GM19455 (cell line): ENCODE measurements around the gene THSD8.

Experiments used
- ATAC-seq: cut with Tn5 transposase; IDR thresholded peaks from one replicate; pipeline ENCODE4 v1.9.1; 2021; ENCODE audit not compliant: unreplicated experiment

THSD8 gene

DNA sequence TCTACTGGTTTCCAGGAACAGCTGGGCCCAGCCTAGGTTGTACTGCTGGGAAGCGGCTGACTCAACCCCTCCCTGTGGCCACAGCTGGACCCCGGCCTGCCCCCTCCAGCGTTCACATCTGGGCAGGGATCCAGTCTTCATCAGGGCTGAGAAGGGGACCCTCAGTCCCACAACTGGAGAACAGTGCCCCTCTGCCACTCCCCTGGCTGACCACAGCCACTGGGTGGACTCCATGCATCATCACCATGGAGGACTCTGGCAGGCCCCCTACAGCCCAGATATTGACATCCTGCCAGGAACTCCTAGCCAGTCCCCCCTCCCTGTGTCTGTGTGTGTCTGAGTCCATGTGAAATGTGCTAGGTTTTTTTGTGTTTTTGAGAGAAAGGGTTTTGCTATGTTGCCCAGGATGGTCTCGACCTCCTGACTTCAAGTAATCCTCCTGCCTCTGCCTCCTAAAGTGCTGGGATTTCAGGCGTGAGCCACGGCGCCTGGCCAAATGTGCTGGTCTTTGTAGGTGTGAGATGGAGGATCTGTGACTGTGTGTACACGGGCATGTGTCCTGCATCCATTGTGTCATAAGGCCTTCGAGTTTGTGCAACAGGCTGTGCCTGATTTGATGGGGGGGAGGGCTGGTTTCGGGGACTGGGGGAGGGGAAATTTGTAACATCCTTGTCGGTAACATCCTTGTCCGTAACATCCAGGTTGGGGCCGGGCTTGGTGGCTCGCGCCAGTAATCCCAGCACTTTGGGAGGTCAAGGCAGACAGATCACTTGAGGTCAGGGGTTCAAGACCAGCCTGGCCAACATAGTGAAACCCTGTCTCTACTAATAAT is 22.5 kb upstream of the THSD8 start:
- ATAC-seq, result no peak

DNA sequence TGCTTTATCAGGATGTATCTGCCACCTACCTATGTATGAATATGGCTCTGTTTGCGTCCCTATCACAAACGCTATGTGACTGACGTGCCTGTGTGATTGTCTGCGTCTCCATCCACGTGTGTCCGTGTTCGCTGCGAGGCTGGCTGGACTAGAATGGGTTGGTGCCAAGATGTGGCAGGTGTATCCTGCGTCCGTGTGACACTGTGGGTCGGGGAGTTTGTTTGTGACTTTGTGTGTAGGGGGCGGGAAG is 19.8 kb upstream of the THSD8 start:
- no peak for ATAC-seq

DNA sequence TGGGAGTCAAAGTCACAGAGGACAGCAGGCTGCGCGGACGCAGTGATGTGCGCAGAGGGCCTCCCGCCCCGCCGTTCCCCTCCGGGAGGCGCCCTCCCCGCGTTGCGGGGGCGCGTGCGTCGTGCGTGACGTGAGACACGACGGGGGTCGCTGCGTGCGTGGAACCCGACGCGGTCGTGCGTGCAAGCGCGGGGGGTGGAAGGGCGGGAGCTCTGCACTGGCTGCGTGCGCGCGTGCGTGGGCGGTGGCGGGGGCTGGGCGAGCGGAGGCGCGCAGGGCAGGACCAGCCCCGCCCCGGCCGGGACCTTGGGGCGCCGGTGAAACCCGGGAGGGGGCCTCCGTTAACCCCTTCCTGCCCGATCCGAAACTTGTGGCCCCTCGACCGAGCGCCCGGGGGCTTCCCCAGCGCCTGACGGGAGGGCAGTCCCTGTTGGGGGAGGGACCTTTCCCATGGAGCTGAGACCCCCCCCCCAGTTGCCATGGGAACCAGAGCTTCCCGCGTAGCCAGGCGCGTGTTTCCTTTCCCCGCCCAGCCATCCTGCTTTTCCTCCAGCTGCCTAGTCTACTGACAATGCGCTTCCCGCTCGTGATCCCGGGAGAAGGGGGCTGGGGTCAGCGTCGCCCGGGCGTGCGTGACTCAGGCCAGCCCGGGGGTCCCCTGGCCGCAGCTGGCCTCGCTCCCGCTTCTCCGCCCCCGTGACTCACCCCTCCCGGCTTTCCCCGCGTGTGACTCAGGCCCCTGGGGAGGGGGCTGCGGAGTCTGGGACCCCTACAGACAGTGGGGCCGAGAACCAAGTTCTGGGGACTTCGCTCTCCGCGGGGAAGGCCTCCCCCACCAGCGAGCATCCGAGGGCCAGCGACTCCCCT is 19.2 kb upstream of the THSD8 start:
- no peak for ATAC-seq

DNA sequence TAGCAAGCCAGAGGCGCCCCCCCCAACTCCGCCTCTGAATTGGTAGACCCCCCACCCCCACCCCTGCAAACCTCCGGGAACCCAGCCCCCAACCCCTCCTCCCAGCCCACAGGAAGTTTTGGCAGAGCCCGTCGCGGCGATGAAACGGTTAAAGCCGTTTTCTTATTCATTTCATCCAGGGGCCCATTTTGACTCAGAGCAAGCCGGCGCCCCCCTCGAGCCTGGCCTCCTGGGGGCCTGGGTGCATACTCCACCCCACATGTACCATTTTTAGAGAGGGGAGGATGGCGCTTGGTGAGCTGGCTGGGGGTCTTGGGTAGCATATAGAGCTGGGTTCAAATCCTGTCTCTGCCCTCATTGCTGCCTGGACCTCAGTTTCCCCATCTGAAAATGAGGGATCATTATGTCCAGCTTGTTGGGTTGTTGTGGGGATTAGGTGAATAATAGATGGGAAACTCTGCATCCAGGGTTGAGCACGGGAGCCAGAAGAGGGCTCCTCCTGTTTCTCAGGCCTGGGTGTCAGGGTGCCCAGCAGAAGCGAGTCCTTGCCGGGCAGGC is 18.5 kb upstream of the THSD8 start:
- ATAC-seq, result no peak

DNA sequence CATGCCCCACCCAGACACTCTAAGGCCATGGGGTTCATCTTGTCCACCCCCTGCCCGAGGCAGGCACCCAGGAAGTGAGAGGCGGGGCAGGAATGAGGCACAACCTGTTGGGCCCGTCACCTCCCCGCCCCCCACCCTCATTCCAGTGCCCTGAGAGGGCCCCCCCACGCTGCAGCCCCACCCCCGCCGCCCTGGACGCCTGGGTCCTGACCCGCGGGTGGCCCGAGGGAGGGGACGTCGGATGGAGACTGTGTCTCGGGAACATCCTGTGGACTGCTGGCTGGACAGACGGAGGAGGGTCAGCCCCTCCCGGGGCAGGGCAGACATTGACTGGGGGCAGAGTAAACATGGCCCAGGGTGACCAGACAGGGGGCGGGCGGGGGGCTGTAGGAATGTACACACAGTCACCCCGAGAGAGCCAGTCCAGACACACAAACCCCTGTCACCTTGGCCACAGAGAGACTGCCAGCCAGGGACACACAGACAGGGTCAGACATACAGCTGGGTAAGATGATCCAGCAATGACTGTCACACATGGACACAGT is 17.9 kb upstream of the THSD8 start:
- no peak for ATAC-seq

DNA sequence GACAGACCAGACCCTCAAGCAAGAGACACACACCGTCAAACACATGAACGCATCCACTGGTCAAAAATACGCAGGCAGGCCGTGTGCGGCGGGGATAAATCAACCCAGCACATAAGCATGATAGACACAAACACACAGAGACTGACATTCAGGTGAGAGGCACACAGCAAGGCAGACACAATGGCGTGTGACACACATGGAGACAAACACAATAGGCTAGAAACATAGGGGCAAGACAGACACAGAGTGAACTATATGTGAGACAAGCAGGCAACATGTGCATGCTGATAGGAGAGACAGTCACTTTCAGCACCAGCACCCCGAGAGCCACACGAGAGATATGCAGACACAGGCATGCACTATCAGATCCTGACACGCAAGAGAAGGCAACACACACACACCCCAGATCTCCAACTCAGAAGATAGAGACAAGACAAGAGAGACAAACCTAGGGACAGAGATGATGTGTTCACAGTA is 17.4 kb upstream of the THSD8 start:
- ATAC-seq, result no peak

DNA sequence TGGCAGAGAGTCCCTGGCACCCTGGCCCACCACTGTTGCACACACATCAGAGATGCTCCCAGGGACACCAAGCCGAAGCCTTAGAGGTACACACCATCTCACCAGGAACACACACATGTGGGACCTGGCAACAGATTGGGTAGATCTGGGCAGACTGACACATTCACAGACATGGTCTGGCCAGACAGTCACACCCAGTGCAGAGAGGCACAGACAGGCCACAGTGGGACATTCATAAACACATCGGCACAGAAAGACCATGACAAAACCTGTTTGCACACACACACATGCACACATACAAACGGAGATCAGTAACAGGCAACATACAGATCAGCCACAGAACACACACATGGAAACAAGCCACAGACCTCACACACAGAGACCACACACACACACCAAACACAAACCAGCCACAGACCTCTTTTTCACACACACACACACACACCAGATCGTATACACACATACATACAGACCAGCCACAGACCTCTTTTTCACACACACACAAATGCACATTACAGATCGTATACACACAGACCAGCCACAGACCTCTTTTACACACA is 16.9 kb upstream of the THSD8 start:
- ATAC-seq, result no peak

DNA sequence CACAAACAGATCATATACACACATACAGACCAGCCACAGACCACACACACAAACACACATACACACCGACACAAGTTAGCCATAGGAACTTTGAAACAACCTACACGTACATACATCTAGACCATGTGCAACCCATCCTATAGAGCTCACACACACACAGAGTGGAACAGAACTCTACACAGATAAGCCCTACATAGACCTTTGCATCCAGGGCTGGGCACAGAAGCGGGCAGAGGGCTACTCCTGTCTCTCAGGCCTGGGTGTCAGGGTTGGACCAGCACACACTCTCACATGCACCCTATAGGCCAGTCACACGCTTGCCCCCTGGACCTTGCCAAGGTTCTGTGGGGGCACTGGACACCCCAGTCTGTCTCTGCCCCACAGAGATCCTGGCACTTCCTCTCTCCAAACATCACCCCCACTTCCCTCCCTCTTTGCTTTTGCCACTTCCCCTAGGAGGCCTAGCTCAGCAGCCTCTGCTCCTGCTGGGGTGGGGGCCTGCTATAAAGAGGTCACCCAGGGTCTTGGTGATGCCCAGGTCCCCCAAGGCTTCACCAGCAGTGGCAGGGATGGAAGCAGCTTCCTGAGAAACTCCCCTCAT is 16.3 kb upstream of the THSD8 start:
- ATAC-seq, result no peak

DNA sequence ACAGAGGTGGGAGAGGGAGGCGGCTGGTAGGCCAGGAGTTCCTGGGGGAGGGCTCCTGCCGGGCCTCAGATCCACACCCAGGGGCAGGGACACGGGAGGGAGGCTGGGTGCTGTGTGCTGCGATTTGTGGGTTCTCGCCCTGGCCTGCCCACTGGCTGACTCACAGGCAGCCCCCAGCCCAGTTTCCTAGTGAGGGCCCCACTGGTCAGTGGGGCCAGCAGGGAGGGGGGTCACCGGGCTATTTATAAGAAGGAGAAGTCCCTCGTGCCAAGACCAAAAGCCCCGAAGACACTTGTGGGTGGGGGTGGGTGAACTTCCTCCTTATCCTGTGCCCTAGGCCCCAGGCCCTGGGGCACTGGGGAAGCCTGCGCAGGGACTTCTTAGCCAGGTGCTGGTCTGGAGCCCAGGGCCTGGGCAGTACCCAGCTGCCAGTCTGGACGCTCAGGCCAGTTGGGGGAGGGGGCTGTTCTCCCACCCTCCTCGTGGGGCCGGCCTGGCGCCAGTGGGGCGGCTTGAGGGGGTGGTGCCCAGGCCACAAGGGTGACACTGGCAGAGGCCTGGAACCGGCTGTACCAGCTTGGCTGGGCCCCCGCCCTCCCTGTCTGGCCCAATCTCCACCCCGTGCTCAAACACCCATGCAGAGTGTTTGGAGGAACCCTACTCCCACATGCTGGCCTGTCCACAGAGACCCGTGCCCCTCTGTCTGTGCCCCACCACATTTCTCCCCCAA is 15.6 kb upstream of the THSD8 start:
- no peak for ATAC-seq

DNA sequence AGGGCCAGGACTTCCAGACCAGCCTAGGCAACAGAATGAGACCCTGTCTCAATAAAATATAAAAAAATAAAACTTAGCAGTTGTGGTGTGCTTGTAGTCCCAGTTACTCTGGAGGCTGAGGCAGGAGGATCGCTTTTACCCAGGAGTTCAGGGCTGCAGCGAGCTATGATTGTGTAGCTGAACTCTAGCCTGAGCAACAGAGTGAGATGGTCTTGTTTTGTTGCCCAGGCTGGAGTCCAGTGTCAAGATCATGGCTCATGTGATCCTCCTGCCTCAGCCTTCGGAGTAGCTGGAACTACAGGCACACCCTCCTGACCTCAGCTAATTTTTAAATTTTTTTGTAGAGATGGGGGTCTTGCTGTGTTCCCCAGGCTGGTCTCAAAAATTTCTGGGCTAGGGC is 14.9 kb upstream of the THSD8 start:
- no peak for ATAC-seq

DNA sequence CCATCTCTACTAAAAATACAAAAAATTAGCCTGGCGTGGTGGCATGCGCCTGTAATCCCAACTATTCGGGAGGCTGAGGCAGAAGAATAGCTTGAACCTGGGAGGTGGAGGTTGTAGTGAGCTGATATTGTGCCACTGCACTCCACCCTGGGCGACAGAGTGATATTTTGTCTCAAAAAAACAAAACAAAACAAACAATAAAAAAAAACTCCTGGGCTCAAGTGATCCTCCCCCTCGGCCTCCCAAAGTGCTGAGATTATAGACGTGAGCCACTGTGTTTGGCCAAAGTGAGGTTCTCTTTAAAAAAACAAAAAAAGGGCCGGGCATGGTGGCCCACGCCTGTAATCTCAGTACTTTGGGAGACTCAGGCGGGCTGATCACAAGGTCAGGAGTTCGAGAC is 14.4 kb upstream of the THSD8 start:
- no peak for ATAC-seq

DNA sequence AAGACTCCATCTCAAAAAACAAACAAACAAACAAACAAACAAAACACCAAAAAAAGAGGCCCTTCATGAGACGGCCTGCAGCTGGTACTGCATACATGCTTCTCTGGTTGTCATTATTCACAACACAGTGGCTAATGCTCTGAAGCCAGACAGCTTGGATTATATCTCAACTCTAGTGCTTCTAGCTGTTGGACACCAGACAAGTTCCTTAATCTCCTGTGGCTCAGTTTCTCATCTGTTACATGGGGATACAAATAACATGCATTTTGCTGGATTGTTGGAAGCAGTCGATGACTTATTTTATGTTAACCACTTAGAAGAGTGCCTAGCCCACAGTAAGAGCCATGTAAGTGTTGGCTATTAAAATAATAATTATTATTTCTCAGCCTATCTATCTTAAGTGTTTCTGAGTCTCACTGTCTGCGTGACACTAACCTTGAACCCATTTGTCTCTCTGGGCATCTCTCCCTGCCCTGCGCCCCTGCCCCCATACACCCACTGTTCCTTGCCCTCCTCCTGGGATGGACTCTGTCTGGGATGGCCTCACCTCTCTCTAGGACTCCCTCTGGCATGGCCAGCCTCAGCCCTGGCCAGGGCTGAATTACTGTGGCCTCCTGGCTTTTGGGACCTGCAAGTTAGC is 13.7 kb upstream of the THSD8 start:
- ATAC-seq, result no peak

DNA sequence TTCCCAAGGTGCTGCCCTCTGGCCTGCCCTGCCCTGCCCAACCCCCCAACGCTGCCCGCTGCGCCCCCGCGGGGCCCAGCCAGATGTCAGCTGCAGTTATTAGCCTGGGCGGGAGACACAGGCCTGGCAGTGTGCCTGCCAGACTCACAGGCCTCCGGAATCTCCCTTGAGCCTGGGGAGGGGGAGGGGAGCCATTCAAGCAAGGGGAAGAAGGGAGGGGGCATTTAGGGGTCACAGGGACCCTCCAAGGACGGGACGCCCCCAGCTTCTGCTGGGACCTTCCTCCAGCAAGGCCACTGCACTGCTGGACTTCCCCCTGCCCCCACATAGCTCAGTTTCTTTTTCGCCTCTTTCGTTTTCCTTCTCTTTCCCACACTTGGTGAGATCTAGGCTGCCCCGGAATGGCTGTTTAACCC is 13.2 kb upstream of the THSD8 start:
- no peak for ATAC-seq

DNA sequence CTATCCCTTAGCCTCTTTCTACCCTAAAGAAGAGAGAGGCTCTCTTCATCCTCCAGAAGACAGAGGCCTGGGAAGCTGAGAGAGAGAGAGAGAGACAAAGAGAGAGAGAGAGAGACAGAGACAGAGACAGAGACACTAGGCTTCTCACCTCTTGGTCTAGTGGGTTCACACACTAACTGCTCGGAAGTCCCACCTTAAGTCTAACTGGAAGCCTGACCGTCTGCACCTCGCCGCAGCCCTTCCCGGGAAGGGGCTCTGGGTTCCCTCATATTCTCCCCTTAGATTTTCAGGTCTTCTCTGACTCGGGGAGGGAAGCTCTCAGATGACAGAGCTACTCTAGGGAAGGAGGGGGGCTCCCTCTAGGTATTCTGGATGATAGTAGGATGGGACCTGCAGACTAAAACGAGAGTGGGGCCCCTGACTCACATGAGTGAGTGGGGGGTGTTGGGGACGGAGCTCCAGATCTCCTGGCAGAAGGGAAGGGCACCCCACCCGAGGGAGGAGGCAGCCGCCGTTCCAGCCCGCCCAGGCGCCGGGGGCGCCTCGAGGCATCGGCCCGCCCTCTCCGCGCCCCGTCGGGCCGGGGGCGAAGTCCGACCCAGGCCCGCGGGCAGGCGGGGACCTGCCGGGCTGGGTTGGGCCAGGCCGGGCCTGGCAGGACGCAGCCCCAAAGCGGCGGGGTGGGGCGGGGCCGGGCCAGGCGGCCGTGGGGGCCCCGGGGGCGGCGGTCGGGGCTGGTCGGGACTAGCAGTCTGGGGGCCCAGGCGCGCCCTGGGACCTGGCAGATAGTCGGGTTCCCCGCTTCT is 12.6 kb upstream of the THSD8 start:
- ATAC-seq, result no peak

DNA sequence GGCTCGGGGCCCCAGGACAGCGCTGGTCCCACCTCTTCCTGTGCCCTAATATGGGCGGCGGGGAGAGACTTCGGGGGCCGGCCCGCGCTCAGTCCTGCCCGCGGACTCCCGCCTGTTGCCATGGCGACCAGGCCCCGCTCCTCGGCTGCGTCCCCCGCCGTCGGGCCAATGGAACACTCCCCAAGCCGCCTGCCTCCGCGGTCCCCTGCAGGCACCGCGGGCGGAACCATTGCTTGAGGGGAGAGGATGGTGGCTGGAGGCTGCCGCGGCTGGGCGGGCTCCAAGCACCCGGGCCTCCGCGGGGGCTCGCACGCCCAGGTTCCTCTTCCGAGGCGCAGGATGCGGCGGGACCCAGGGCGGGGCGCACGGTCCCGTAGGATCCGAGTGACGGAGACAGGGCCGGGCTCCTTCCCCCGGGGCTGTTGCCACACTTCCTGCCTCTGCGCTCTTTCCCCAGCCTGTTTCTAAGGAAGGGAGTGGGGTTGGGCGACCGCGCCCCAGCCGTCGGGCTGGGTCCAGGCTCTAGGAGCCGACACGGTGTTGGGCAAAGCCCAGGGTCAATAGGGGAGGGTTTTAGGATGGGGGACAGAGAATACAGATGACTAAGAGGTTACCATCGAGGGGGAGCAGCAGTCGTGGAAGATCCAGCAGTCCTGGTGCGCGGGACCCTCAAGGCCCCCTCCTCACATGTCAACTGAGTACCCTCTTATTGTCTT is 11.8 kb upstream of the THSD8 start:
- peak; percentile 37 for ATAC-seq

DNA sequence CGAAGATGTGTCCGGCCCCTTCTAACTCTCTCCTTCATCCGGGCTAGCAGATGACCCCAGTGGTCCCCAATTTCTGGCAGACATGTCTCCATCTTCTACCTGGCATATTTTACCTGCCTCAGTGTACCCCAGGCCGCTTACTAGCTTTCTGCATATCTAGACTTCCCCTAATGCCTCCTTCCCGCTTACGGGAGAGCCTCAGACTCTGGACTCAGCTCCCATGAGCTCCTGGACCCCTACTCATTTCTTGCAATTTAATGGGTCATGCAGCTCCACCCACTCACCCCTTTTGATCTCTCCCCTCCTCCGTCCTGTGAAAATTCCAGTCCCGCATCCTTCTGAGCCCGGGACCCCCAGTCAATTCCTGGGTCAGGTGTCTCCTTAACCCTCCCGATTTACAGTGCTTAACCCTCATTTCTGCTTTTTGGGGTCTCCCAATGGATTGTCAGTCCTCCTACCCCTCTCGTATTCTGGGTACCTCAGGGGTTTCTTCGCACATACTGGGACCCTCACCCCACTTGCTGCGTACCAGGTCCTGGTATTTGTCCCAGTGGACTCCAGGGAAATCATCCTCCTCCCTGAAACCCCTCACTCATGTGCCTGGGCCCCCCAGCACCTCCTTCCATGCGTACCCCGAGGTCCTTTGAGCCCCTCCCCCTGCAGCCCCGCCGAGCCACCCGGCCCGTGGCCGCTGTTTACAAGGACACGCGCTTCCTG is 11.1 kb upstream of the THSD8 start:
- ATAC-seq, result no peak

DNA sequence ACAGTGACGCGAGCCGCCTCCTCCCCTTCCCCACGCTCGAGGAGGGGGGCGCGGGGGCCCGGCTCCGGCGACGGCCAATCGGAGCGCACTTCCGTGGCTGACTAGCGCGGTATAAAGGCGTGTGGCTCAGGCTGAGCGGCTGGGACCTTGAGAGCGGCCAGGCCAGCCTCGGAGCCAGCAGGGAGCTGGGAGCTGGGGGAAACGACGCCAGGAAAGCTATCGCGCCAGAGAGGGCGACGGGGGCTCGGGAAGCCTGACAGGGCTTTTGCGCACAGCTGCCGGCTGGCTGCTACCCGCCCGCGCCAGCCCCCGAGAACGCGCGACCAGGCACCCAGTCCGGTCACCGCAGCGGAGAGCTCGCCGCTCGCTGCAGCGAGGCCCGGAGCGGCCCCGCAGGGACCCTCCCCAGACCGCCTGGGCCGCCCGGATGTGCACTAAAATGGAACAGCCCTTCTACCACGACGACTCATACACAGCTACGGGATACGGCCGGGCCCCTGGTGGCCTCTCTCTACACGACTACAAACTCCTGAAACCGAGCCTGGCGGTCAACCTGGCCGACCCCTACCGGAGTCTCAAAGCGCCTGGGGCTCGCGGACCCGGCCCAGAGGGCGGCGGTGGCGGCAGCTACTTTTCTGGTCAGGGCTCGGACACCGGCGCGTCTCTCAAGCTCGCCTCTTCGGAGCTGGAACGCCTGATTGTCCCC is 10.4 kb upstream of the THSD8 start, which contains the start of gene JUNB:
TSS of gene JUNB (plus strand) at position 142 of the 706 bp plus-strand sequence. CDS start at position 428, 286 bp downstream.
- ATAC-seq, result peak; percentile 29
